Testis (tissue), 3 donors: Measurements from ENCODE around the gene BDKRB2. TPM values are rescaled to one million over a fixed set of nuclear protein-coding genes. Genes with fewer than 3 reads are reported as not detected.

Experiments used
- DNase-seq: peaks from one replicate; pipeline ENCODE4 v3.0.0-alpha.2; 2019
- H3K27ac ChIP-seq, 2 donors: fragments of 200-600 bp; sonication (generic); one replicate each; pipeline ENCODE4 v1.5.1; 2019
- H3K27me3 ChIP-seq: fragments of 200-600 bp; sonication (generic); one replicate; pipeline ENCODE4 v1.5.1; 2019
- H3K36me3 ChIP-seq: fragments of 200-600 bp; sonication (generic); one replicate; pipeline ENCODE4 v1.5.1; 2017; ENCODE audit warnings: low read depth; ENCODE audit errors: missing control alignments
- H3K4me1 ChIP-seq: fragments of 200-600 bp; sonication (generic); one replicate; pipeline ENCODE4 v1.5.1; 2019
- H3K4me3 ChIP-seq, 2 donors: fragments of 200-600 bp; sonication (generic); one replicate each; pipeline ENCODE4 v1.5.1; 2017 to 2019
- H3K9me3 ChIP-seq: fragments of 200-600 bp; sonication (generic); one replicate; pipeline ENCODE4 v1.5.1; 2017
- CTCF ChIP-seq, 3 experiments: fragments of 450-650 bp in 2 of 3; fragments of 200-600 bp in 1 of 3; sonication (generic) in 1 of 3; IDR thresholded peaks; one replicate each; pipeline ENCODE4 v1.5.1; 2016 to 2019; ENCODE audit warnings: antibody characterized with exemption in 3 of 3, mild to moderate bottlenecking in 2 of 3, moderate library complexity in 1 of 3
- POLR2A ChIP-seq: fragments of 450-650 bp; IDR thresholded peaks from one replicate; pipeline ENCODE4 v1.6.1; 2017; ENCODE audit warnings: antibody characterized with exemption, mild to moderate bottlenecking, moderate library complexity
- WGBS, 2 donors: methylation state at CpG; one replicate each; pipeline ENCODE4 v1.1.5; 2018; 5-methylcytosine and 5-hydroxymethylcytosine counted together
- intact Hi-C: fragments of 100-400 bp; cut with DNase I; formaldehyde crosslinking; loops from one replicate; pipeline ENCODE4 v1.15.1; 2023; ENCODE audit warnings: low total_unique reads
- polyA plus RNA-seq: library from polyadenylated mRNA; stranded (reverse); fragments of 350-450 nt; fragmentation: Illumina TruSeq; extraction: RNeasy Lipid Tissue Mini Kit (QIAGEN cat#74804); gene quantifications from one replicate; pipeline ENCODE4 v1.2.3, GENCODE V29; 2014; ENCODE audit warnings: low read depth, low replicate concordance; ENCODE audit not compliant: insufficient read depth
- total RNA-seq, 2 donors: library from RNA; depleted of rRNA; stranded (reverse); fragments of >200 nt; gene quantifications; one replicate each; pipeline ENCODE4 v1.2.3, GENCODE V29; 2016

Gene BDKRB2
- total and polyA plus RNA-seq, 3 donors from 2014 or later: 0.63 to 2.9 (median 0.87) TPM

GRCh38 chr14:96212896-96213295, 8.3 kb downstream of the BDKRB2 start:
- H3K27ac ChIP-seq: no peak overlapping the region
- no peak for TF ChIP-seq CTCF (IDR thresholded peaks at IDR 0.05)
- TF ChIP-seq POLR2A: no peak
- no peak overlapping the region for H3K4me3 ChIP-seq
- H3K27me3 ChIP-seq: no peaks in the 10 kb centered on the region
- no peaks in the 10 kb centered on the region for H3K4me1 ChIP-seq
- no peak for DNase-seq
- H3K36me3 ChIP-seq: no peaks in the 10 kb centered on the region
- H3K9me3 ChIP-seq: no peaks in the 10 kb centered on the region
- WGBS, 2 donors: 93 to 94% methylated on average over 4 of the region's 4 CpGs
- intact Hi-C loops: no loop called here

- no peak overlapping the region for H3K4me3 ChIP-seq
- H3K36me3 ChIP-seq: no peaks in the 10 kb centered on the region
- no peak for TF ChIP-seq POLR2A
- no peak for TF ChIP-seq CTCF (IDR thresholded peaks at IDR 0.05)
- no peaks in the 10 kb centered on the region for H3K27me3 ChIP-seq
- no peaks in the 10 kb centered on the region for H3K9me3 ChIP-seq
- DNase-seq: no peak
- no peaks in the 10 kb centered on the region for H3K4me1 ChIP-seq
- intact Hi-C loops: no loop called here
- WGBS, 2 donors: 78 to 88% methylated on average over 8 to 10 of the region's 10 CpGs
- H3K27ac ChIP-seq: no peak overlapping the region
These were observed 9.3 kb downstream of the BDKRB2 start for GRCh38 chr14:96213871-96214465.

- no peak for TF ChIP-seq POLR2A
- no peak for TF ChIP-seq CTCF (IDR thresholded peaks at IDR 0.05)
- intact Hi-C loops: no loop called here
- no peak for DNase-seq
These were observed 10.2 kb downstream of the BDKRB2 start for GRCh38 chr14:96214793-96215192.

GRCh38 chr14:96215452-96216244, 11.0 kb downstream of the BDKRB2 start:
- Histone ChIP-seq H3K9me3 (no peaks in the 10 kb centered on the region), H3K27ac (no peak overlapping the region), H3K4me1 (no peaks in the 10 kb centered on the region), H3K36me3 (no peaks in the 10 kb centered on the region), H3K27me3 (no peaks in the 10 kb centered on the region), H3K4me3 (no peak overlapping the region)
- 56 to 64% methylated on average over 5 to 7 of the region's 7 CpGs for WGBS, 2 donors
- no peak for TF ChIP-seq POLR2A
- no peak for TF ChIP-seq CTCF (IDR thresholded peaks at IDR 0.05)
- no peak for DNase-seq
- intact Hi-C loops: no loop called here

More at GRCh38 chr14:96214793-96215192, 10.2 kb downstream of the BDKRB2 start:
- H3K4me1 ChIP-seq: no peaks in the 10 kb centered on the region
- H3K4me3 ChIP-seq: no peak overlapping the region
- no peak overlapping the region for H3K27ac ChIP-seq
- H3K27me3 ChIP-seq: no peaks in the 10 kb centered on the region
- 79 to 86% methylated on average over 4 of the region's 4 CpGs for WGBS, 2 donors
- no peaks in the 10 kb centered on the region for H3K9me3 ChIP-seq
- H3K36me3 ChIP-seq: no peaks in the 10 kb centered on the region
